Activated T-cell treated with anti-CD3 and anti-CD28 coated beads for 48 hours (primary cell): ENCODE measurements around the gene SOX14.

Experiments
- DNase-seq: peaks from one replicate; pipeline ENCODE4 v3.0.0-alpha.2; 2020; ENCODE audit warnings: low read depth

The SOX14 gene

DNA sequence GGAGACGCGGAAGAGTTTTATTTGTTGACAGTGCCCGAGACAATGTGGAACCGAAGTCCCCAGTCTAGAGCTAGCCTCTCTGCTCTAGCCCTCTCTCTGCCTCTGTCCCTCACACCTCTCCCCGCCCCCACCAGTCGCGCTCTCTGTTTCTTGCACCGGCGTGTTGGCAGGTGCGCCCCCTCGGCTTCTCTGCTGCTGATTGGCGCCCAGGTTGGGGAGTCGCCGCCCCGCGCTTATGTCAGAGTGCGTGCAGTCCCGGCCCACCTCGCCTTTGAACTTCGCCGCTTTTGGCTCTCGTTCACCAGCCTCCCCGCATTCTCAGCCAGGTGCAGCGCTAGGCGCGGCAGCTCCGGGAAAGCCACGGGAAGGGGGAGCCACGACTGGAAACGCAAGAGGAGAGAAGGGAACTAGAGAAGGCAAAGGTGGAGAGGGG, at the start of gene SOX14:
SOX14 (plus strand) TSS at position 315 of the 433 bp plus-strand sequence. CDS start 470 bp downstream, outside the sequence.
- no peak for DNase-seq

DNA sequence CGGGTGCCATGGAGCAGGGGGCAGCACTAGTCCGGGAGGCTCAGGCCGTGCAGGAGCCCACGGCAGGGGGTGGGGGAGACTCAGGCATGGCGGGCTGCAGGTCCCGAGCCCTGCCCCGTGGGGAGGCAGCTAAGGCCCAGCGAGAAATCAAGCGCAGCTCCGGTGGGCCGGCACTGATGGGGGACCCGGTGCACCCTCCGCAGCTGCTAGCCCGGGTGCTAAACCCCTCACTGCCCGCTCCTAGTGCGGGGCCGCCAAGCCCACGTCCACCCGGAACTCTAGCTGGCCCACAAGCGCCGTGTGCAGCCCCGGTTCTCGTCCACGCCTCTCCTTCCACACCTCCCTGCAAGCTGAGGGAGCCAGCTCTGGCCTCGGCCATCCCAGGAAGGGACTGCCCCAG, 49.6 kb upstream of the SOX14 start:
- DNase-seq = no peak

DNA sequence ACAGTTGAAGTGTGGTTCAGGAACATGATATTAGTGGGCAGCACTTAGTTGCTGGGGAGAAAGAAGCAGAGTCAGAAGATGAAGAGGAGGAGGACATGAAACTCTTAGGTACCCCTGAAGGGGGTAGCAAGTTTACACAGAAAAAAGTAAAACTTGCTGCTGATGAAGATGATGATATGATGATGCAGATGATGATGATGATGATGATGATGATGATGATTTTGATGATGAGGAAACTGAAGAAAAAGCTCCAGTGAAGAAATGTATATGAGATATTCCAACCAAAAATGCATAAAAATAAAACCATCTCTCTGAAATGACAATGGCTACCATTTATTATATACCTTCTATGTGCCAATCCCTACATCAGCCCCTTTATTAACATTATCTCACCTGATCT, 39.9 kb upstream of the SOX14 start:
- DNase-seq = no peak

GRCh38 chr3:137737208-137737607, 26.9 kb upstream of the SOX14 start:
- no peak for DNase-seq

GRCh38 chr3:137738710-137739109, 25.4 kb upstream of the SOX14 start:
- no peak for DNase-seq

- DNase-seq = no peak
Observed at GRCh38 chr3:137743608-137744007, 20.5 kb upstream of the SOX14 start.

DNA sequence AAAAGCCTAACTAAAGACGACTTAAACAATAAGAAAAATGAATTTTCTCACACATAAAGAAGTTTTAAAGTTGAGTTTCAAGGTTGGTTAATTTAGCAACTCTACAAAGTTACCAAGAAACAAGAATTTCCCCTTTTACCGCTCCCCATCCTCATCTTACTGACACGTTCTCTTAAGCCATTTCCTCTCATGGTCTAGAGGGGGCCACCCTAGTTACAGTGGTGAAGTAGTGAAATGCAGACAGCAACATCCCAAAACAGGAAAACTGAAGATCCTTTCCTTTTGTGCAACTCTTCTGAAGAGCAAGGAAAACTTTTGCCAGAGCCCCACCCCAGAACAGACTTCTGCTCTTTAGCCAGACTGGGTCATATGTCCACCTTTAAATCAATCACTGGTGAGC, 17.3 kb upstream of the SOX14 start:
- no peak for DNase-seq

DNA sequence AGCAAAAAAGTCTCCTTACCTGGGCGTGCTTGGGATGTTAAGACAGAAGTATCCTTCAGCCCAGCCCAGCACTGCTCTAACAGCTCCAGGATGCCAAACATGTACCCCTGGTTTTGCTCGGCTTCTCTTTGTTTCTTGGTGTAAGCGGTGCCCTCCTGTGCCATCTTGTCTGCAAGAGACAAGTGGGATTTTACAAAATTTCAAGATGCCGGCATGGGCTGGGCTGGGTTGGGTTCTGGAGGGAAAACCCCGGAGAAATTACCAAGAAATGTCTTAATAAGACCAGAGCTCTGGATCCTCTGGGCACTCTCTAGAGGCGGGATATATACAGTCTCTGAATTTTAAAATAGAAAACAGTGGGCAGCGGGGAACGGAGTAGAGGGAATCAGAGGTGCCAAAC, 4.6 kb upstream of the SOX14 start:
- no peak for DNase-seq

DNA sequence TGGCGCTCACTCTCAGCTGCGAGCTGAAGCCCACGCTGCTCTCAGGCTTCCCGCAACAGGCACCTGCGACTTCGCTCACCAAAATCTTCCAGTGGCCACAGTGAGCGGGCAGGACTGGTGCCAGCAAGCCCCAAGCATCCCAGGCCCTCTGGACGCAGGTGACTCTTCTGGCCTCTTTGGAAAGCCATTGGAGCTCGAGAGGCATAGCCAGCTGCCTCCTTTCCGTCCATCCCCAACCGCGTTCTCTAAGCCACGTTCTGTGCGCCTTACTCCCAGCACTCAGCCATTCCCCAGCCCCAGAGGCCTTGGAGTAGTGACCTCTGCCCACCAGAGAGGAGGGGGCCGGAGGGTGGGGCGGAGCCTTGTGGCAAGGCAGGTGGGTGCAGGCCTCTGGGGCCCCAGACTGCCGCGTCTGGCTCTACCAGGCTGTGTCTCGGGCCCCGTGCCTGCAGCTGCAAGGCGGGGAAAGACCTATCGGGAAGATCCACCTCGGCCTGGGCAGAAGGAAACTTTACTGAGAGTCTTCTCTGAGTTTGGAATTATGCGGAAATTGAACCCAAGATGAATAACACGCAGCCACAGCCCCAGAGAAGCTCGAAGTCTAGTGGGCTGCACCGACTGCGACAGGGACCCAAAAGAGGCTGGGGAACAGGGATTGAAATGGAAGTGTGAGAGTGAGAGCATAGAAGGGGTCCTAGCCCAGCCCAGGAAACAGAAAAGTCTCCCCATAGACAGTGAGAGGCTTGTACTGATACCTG, 3.6 kb upstream of the SOX14 start:
- DNase-seq = no peak

- DNase-seq = no peak
Observed at GRCh38 chr3:137761099-137761562, 3.0 kb upstream of the SOX14 start.

DNA sequence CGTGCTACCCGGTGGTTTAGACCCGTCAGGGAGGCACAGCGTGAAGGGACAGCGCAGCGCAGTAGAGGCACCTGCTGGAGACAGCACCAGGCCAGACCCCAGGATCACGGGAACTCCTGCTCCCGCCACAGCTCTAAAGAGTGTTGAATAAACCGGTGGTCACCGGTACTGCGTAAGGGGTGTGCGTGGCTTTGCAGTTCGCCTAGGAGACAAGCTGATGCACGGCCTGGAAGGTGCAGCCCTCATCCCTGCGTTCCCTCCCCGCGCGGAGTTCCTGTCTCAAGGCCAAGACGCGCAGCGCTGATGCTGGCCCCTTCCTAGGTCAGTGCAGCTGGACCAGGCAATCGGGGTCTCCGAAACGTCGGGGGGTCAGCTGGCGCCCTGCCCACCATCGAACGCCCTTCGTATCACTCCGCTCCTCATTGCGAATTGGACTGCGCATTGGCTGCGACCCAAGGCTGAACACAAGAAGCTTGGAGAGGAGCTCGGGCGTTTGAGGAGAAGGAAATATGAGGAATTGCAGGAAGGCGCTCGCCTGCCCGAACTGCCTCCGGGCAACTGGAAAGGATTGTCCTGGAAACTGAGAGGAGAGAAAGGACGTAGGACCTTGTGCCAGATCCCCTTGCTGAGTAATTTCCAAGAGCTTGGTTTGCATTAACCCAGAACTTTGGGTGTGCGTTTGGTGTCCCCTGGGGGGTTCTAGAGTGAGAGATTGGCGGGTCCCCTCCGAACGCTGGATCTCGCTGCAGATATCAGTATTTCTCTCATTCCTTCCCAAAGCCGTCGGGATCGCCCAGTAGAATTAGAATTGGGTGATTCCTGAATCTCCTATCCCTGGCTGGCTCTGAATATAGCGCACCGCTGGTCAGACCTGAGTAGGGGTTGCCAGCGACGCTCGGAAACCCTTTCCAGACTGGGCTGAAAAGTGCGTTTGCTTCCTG, 2.3 kb upstream of the SOX14 start:
- no peak for DNase-seq

- no peak for DNase-seq
Observed at GRCh38 chr3:137762674-137763593, 1.2 kb upstream of the SOX14 start.

DNA sequence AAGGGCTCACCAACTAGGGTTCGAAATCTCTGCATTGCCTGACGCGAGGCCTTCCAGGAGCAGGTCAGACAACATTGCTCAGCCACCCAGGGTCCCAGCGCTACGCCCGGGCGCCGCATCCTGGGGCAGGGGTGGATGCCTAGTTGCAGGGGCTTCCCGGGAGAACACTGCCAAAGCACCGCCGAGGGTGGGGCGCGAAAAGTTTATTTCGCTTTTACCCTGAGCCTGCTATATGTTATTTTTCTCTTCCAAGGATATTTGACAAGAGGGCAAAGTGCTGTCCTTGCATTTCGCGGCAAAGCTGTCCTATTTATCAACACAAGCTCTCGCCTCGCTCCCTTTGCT, 549 bp upstream of the SOX14 start:
- no peak for DNase-seq

GRCh38 chr3:137764563-137765309, 621 bp downstream of the SOX14 start:
- DNase-seq = no peak

- DNase-seq = no peak
Observed at GRCh38 chr3:137765310-137766033, 1.4 kb downstream of the SOX14 start.

- DNase-seq = no peak
Observed at GRCh38 chr3:137766041-137766875, 2.1 kb downstream of the SOX14 start.

GRCh38 chr3:137766876-137767537, 2.9 kb downstream of the SOX14 start:
- DNase-seq = no peak

- DNase-seq = no peak
Observed at GRCh38 chr3:137767538-137768360, 3.6 kb downstream of the SOX14 start.
